GM19324 (cell line): ENCODE results near the gene PRXL2A.
"Not testable (repeated sequence)": the region's sequence is repeated elsewhere in the genome, so short reads cannot be mapped to it uniquely, and the experiment has no call there.

Experiments used
- ATAC-seq: cut with Tn5 transposase; IDR thresholded peaks from one replicate; pipeline ENCODE4 v1.9.1; 2021; ENCODE audit warnings: mild to moderate bottlenecking, moderate library complexity; ENCODE audit not compliant: unreplicated experiment, low FRiP score

Gene PRXL2A

GRCh38 chr10:80410578-80411145 lies 2.3 kb downstream of the PRXL2A start:
- ATAC-seq: no peak

- no peak for ATAC-seq
These were observed 2.9 kb downstream of the PRXL2A start for GRCh38 chr10:80411267-80411668.

- ATAC-seq: no peak
These were observed 3.4 kb downstream of the PRXL2A start for GRCh38 chr10:80411681-80412220.

- ATAC-seq: no peak
These were observed 4.1 kb downstream of the PRXL2A start for GRCh38 chr10:80412486-80412885.

- ATAC-seq: no peak
These were observed 5.1 kb downstream of the PRXL2A start for GRCh38 chr10:80413271-80413996.

GRCh38 chr10:80414142-80414895 lies 6.0 kb downstream of the PRXL2A start:
- ATAC-seq: no peak

- ATAC-seq: no peak
These were observed 7.6 kb downstream of the PRXL2A start for GRCh38 chr10:80415734-80416478.

GRCh38 chr10:80416479-80417098 lies 8.2 kb downstream of the PRXL2A start:
- no peak for ATAC-seq

GRCh38 chr10:80417256-80417655 lies 8.9 kb downstream of the PRXL2A start:
- not testable (repeated sequence) for ATAC-seq

- peak; percentile 6 for ATAC-seq
These were observed 12.8 kb downstream of the PRXL2A start for GRCh38 chr10:80421050-80421706.

GRCh38 chr10:80421707-80422536 lies 13.6 kb downstream of the PRXL2A start:
- peak; percentile 88 for ATAC-seq

- ATAC-seq: no peak
These were observed 17.6 kb downstream of the PRXL2A start for GRCh38 chr10:80425901-80426300.

- no peak for ATAC-seq
These were observed 19.2 kb downstream of the PRXL2A start for GRCh38 chr10:80427541-80427940.

- no peak for ATAC-seq
These were observed 21.2 kb downstream of the PRXL2A start for GRCh38 chr10:80429521-80429973.

- ATAC-seq: no peak
These were observed 24.8 kb downstream of the PRXL2A start for GRCh38 chr10:80433134-80433533.

GRCh38 chr10:80436446-80437098 lies 28.2 kb downstream of the PRXL2A start:
- no peak for ATAC-seq

GRCh38 chr10:80437227-80437626 lies 28.9 kb downstream of the PRXL2A start:
- no peak for ATAC-seq

- no peak for ATAC-seq
These were observed 33.5 kb downstream of the PRXL2A start for GRCh38 chr10:80441831-80442230.
